Activated CD8-positive, alpha-beta T cell treated with anti-CD3 and anti-CD28 coated beads for 36 hours (primary cell): ENCODE data around the gene APBB2. TPM values are rescaled to one million over a fixed set of nuclear protein-coding genes. Genes with fewer than 3 reads are reported as not detected.

Experiments
- ATAC-seq: fragments of 200-7000 bp; cut with Tn5 transposase; one replicate; pipeline ENCODE4 v1.10.0; 2021; ENCODE audit warnings: mild to moderate bottlenecking, moderate library complexity
- CTCF ChIA-PET: fragments of 350-600 bp; sonication (Branson Sonifier 250); formaldehyde crosslinking; loops from one replicate; lab custom pipeline; 2021; ENCODE audit warnings: antibody characterized with exemption; lab: Charles Lee
- POLR2A ChIA-PET: fragments of 350-600 bp; sonication (Branson Sonifier 250); formaldehyde crosslinking; loops from one replicate; lab custom pipeline; 2021; ENCODE audit warnings: antibody characterized with exemption; lab: Charles Lee
- DNase-seq: peaks from one replicate; pipeline ENCODE4 v3.0.0-alpha.2; 2020
- H3K27ac Mint-ChIP-seq: one replicate; pipeline ENCODE4 v1.8.0; 2021; ENCODE audit warnings: mild to moderate bottlenecking, mixed read lengths
- H3K27me3 Mint-ChIP-seq: one replicate; pipeline ENCODE4 v1.8.0; 2021; ENCODE audit warnings: mixed read lengths
- H3K36me3 Mint-ChIP-seq: one replicate; pipeline ENCODE4 v1.8.0; 2021; ENCODE audit warnings: low read depth, mixed read lengths
- H3K4me1 Mint-ChIP-seq: one replicate; pipeline ENCODE4 v1.8.0; 2021; ENCODE audit warnings: low read depth, mixed read lengths
- H3K4me3 Mint-ChIP-seq: one replicate; pipeline ENCODE4 v1.8.0; 2021; ENCODE audit warnings: mild to moderate bottlenecking, moderate library complexity, mixed read lengths
- H3K9me3 Mint-ChIP-seq: one replicate; pipeline ENCODE4 v1.8.0; 2021; ENCODE audit warnings: mixed read lengths
- intact Hi-C: fragments of 100-400 bp; cut with micrococcal nuclease; formaldehyde crosslinking; loops from one replicate; pipeline ENCODE4 v1.10.0; 2022
- total RNA-seq, 2 experiments: library from RNA; stranded (reverse); gene quantifications; one replicate each; pipeline ENCODE4 v1.2.3, GENCODE V29; 2021
- TF ChIP-seq, protein P1 (sequence below): fragments of 200-600 bp; IDR thresholded peaks from one replicate; pipeline ENCODE4 v1.8.0; 2022; ENCODE audit warnings: antibody characterized with exemption, mild to moderate bottlenecking

The APBB2 gene
- total RNA-seq, 2 experiments from 2014 or later = 0.89 to 2.3 TPM

DNA sequence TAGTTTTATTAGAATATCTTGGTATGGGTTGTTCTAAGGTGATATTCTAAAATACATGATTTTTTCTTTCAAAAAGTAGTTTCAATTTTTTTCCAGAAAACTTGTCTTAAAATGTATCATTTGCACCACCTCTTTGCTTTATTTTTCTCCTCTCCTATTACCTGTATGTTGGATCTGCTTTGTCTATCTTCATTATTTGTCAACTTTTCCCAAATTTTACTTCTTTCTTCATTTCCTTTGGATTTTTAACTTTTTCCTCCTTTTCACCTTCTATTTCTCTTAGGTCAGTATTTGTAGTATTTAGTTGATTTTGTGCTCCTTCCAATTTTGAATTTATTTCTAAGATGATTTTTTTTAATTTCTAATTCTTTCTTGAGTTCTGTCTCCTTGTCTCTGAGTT lies 169.6 kb downstream of the APBB2 start:
- ATAC-seq = no peak
- TF ChIP-seq, protein P1, sequence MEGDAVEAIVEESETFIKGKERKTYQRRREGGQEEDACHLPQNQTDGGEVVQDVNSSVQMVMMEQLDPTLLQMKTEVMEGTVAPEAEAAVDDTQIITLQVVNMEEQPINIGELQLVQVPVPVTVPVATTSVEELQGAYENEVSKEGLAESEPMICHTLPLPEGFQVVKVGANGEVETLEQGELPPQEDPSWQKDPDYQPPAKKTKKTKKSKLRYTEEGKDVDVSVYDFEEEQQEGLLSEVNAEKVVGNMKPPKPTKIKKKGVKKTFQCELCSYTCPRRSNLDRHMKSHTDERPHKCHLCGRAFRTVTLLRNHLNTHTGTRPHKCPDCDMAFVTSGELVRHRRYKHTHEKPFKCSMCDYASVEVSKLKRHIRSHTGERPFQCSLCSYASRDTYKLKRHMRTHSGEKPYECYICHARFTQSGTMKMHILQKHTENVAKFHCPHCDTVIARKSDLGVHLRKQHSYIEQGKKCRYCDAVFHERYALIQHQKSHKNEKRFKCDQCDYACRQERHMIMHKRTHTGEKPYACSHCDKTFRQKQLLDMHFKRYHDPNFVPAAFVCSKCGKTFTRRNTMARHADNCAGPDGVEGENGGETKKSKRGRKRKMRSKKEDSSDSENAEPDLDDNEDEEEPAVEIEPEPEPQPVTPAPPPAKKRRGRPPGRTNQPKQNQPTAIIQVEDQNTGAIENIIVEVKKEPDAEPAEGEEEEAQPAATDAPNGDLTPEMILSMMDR = no peak
- ChIA-PET POLR2A (no interaction called here), CTCF (interaction anchor here (1.6 kb wide), 1 partner anchor 14 kb away, joined by 3 read pairs; no protein-coding TSS in a partner anchor)
- Mint-ChIP-seq H3K9me3 (peaks cover 5% of the 10 kb centered on the region), H3K4me1 (no peaks in the 10 kb centered on the region), H3K36me3 (no peaks in the 10 kb centered on the region), H3K27ac (no peak overlapping the region), H3K27me3 (peaks cover 3% of the 10 kb centered on the region), H3K4me3 (no peak overlapping the region)
- no peak for DNase-seq
- intact Hi-C loops = no loop called here

- intact Hi-C loops = no loop called here
Measured at GRCh38 chr4:41044165-41044564, 170.2 kb downstream of the APBB2 start.

GRCh38 chr4:41043465-41043864 lies 170.9 kb downstream of the APBB2 start:
- no peak for DNase-seq
- ChIA-PET POLR2A (no interaction called here), CTCF (interaction anchor here (1.6 kb wide), 1 partner anchor 12 kb away, joined by 3 read pairs; no protein-coding TSS in a partner anchor)
- no peak for ATAC-seq
- Mint-ChIP-seq H3K9me3 (peaks cover 5% of the 10 kb centered on the region), H3K4me1 (no peaks in the 10 kb centered on the region), H3K27ac (no peak overlapping the region), H3K27me3 (peaks cover 3% of the 10 kb centered on the region), H3K36me3 (no peaks in the 10 kb centered on the region), H3K4me3 (no peak overlapping the region)
- TF ChIP-seq, protein P1 = no peak
- intact Hi-C loops = no loop called here

More at GRCh38 chr4:41044165-41044564, 170.2 kb downstream of the APBB2 start:
- POLR2A ChIA-PET = no interaction called here
- H3K36me3 Mint-ChIP-seq = no peaks in the 10 kb centered on the region
- H3K27ac Mint-ChIP-seq = no peak overlapping the region
- DNase-seq (no peak), ATAC-seq (no peak)
- no peaks in the 10 kb centered on the region for H3K4me1 Mint-ChIP-seq
- peaks cover 3% of the 10 kb centered on the region for H3K27me3 Mint-ChIP-seq
- TF ChIP-seq, protein P1 = no peak
- H3K9me3 Mint-ChIP-seq = peaks cover 5% of the 10 kb centered on the region
- CTCF ChIA-PET = interaction anchor here (1.6 kb wide), 1 partner anchor 13 kb away, joined by 3 read pairs; no protein-coding TSS in a partner anchor
- H3K4me3 Mint-ChIP-seq = no peak overlapping the region

- POLR2A ChIA-PET = interaction anchor here (0.6 kb wide), 1 partner anchor 53 kb away, joined by 3 read pairs; no protein-coding TSS in a partner anchor
- CTCF ChIA-PET = no interaction called here
Measured at GRCh38 chr4:41041551-41041950, 172.8 kb downstream of the APBB2 start.

DNA sequence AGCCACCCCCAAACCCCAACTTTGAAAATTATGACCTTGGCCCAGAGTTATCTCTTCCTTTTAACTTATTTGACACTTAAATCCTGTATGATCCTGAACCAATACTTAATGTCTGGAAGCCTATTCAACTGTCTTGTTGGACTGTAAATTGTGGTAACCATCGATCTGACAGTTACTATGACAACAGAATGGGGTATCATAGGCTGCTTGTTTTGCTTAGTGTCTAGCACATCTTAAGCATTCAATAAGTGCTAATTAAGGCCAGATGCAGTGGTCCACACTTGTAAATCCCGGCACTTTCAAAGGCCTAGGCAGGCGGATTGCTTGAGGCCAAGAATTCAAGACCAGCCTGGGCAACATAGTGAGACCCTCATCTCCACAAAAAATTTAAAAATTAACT lies 175.0 kb downstream of the APBB2 start:
- TF ChIP-seq, protein P1 = no peak
- ChIA-PET CTCF (no interaction called here), POLR2A (no interaction called here)
- Mint-ChIP-seq H3K36me3 (no peaks in the 10 kb centered on the region), H3K4me1 (no peaks in the 10 kb centered on the region), H3K9me3 (peaks cover 1% of the 10 kb centered on the region), H3K27me3 (peaks cover under 1% of the 10 kb centered on the region), H3K4me3 (no peak overlapping the region), H3K27ac (no peak overlapping the region)
- intact Hi-C loops = no loop called here
- DNase-seq (no peak), ATAC-seq (no peak)

More at GRCh38 chr4:41041551-41041950, 172.8 kb downstream of the APBB2 start:
- TF ChIP-seq, protein P1 = no peak
- intact Hi-C loops = no loop called here
- no peak overlapping the region for H3K27ac Mint-ChIP-seq
- DNase-seq = no peak
- H3K9me3 Mint-ChIP-seq = peaks cover 4% of the 10 kb centered on the region
- no peaks in the 10 kb centered on the region for H3K4me1 Mint-ChIP-seq
- H3K4me3 Mint-ChIP-seq = no peak overlapping the region
- peaks cover 3% of the 10 kb centered on the region for H3K27me3 Mint-ChIP-seq
- ATAC-seq = no peak
- no peaks in the 10 kb centered on the region for H3K36me3 Mint-ChIP-seq
